ENCODE results near the gene IFT57.

Gene IFT57

GRCh38 chr3:108218811-108219210, 3.4 kb downstream of the IFT57 start:
- no peak for DNase-seq (ENCODE audit: low read depth, low spot score)

- DNase-seq (ENCODE audit: low read depth, low spot score): no peak
Observed at GRCh38 chr3:108215871-108216270, 6.4 kb downstream of the IFT57 start.

GRCh38 chr3:108209579-108209978, 12.6 kb downstream of the IFT57 start:
- no peak for DNase-seq (ENCODE audit: low read depth, low spot score)

- DNase-seq (ENCODE audit: low read depth, low spot score): no peak
Observed at GRCh38 chr3:108208831-108209230, 13.4 kb downstream of the IFT57 start.

- DNase-seq (ENCODE audit: low read depth, low spot score): no peak
Observed at GRCh38 chr3:108202834-108203233, 19.4 kb downstream of the IFT57 start.

GRCh38 chr3:108202080-108202479, 20.1 kb downstream of the IFT57 start:
- no peak for DNase-seq (ENCODE audit: low read depth, low spot score)

- DNase-seq (ENCODE audit: low read depth, low spot score): no peak
Observed at GRCh38 chr3:108201258-108201657, 21.0 kb downstream of the IFT57 start.

GRCh38 chr3:108200578-108200977, 21.6 kb downstream of the IFT57 start:
- no peak for DNase-seq (ENCODE audit: low read depth, low spot score)

GRCh38 chr3:108200024-108200423, 22.2 kb downstream of the IFT57 start:
- DNase-seq (ENCODE audit: low read depth, low spot score): no peak

GRCh38 chr3:108191394-108191793, 30.8 kb downstream of the IFT57 start:
- no peak for DNase-seq (ENCODE audit: low read depth, low spot score)

GRCh38 chr3:108190346-108190745, 31.9 kb downstream of the IFT57 start:
- DNase-seq (ENCODE audit: low read depth, low spot score): no peak

GRCh38 chr3:108189440-108189839, 32.8 kb downstream of the IFT57 start:
- DNase-seq (ENCODE audit: low read depth, low spot score): no peak

- no peak for DNase-seq (ENCODE audit: low read depth, low spot score)
Observed at GRCh38 chr3:108185536-108185935, 36.7 kb downstream of the IFT57 start.

- DNase-seq (ENCODE audit: low read depth, low spot score): no peak
Observed at GRCh38 chr3:108184824-108185223, 37.4 kb downstream of the IFT57 start.

- DNase-seq (ENCODE audit: low read depth, low spot score): no peak
Observed at GRCh38 chr3:108183971-108184370, 38.3 kb downstream of the IFT57 start.

- no peak for DNase-seq (ENCODE audit: low read depth, low spot score)
Observed at GRCh38 chr3:108183181-108183580, 39.0 kb downstream of the IFT57 start.

- DNase-seq (ENCODE audit: low read depth, low spot score): no peak
Observed at GRCh38 chr3:108182339-108182738, 39.9 kb downstream of the IFT57 start.

GRCh38 chr3:108181172-108181571, 41.1 kb downstream of the IFT57 start:
- DNase-seq (ENCODE audit: low read depth, low spot score): no peak

GRCh38 chr3:108180194-108180593, 42.0 kb downstream of the IFT57 start:
- no peak for DNase-seq (ENCODE audit: low read depth, low spot score)

GRCh38 chr3:108178676-108179075, 43.5 kb downstream of the IFT57 start:
- no peak for DNase-seq (ENCODE audit: low read depth, low spot score)

- DNase-seq (ENCODE audit: low read depth, low spot score): no peak
Observed at GRCh38 chr3:108177536-108177935, 44.7 kb downstream of the IFT57 start.

- DNase-seq (ENCODE audit: low read depth, low spot score): no peak
Observed at GRCh38 chr3:108175352-108175751, 46.9 kb downstream of the IFT57 start.

GRCh38 chr3:108171106-108171505, 51.1 kb downstream of the IFT57 start:
- no peak for DNase-seq (ENCODE audit: low read depth, low spot score)

- no peak for DNase-seq (ENCODE audit: low read depth, low spot score)
Observed at GRCh38 chr3:108164391-108164790, 57.8 kb downstream of the IFT57 start.

- no peak for DNase-seq (ENCODE audit: low read depth, low spot score)
Observed at GRCh38 chr3:108159865-108160264, 62.4 kb downstream of the IFT57 start.
